ENCODE data around the gene CEP112. TPM values are rescaled to one million over a fixed set of nuclear protein-coding genes. Genes with fewer than 3 reads are reported as not detected.

Gene CEP112
- total RNA-seq, 1 experiment from 2014 or later: 9.5 TPM

GRCh38 chr17:65851965-65852736, 339.8 kb downstream of the CEP112 start:
- Histone ChIP-seq H3K27ac (ENCODE audit: low read length) (no peak overlapping the region), H3K4me1 (ENCODE audit: control insufficient read depth, insufficient read depth, low read length) (no peaks in the 10 kb centered on the region), H3K9me3 (ENCODE audit: control insufficient read depth, insufficient read depth, low read depth, low read length) (no peaks in the 10 kb centered on the region), H3K27me3 (ENCODE audit: control insufficient read depth, insufficient read depth, low read length) (no peaks in the 10 kb centered on the region), H3K4me3 (ENCODE audit: low read depth in 2 of 2, low read length in 2 of 2) (no peak overlapping the region), H3K36me3 (ENCODE audit: control insufficient read depth, insufficient read depth, low read length) (no peaks in the 10 kb centered on the region)
- BruUV-seq (replicated peaks): no TSS peak
- ChIA-PET POLR2A (no interaction called here), CTCF (no interaction called here)
- in situ Hi-C loops (cut with HindIII; ENCODE audit: low pct_unique_long_range_greater_than_20kb, low sequenced_read_pairs) (no loop called here), intact Hi-C loops (cut with micrococcal nuclease; ENCODE audit: unreplicated experiment) (no loop called here)
- no peak for TF ChIP-seq POLR2AphosphoS5 (IDR thresholded peaks at IDR 0.05; ENCODE audit: low read depth, low read length)
- TF ChIP-seq, protein P1, sequence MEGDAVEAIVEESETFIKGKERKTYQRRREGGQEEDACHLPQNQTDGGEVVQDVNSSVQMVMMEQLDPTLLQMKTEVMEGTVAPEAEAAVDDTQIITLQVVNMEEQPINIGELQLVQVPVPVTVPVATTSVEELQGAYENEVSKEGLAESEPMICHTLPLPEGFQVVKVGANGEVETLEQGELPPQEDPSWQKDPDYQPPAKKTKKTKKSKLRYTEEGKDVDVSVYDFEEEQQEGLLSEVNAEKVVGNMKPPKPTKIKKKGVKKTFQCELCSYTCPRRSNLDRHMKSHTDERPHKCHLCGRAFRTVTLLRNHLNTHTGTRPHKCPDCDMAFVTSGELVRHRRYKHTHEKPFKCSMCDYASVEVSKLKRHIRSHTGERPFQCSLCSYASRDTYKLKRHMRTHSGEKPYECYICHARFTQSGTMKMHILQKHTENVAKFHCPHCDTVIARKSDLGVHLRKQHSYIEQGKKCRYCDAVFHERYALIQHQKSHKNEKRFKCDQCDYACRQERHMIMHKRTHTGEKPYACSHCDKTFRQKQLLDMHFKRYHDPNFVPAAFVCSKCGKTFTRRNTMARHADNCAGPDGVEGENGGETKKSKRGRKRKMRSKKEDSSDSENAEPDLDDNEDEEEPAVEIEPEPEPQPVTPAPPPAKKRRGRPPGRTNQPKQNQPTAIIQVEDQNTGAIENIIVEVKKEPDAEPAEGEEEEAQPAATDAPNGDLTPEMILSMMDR (IDR thresholded peaks at IDR 0.05): no peak
- TF ChIP-seq REST (IDR thresholded peaks at IDR 0.05; ENCODE audit: insufficient read depth in 1 of 2, low read depth in 2 of 2, low read length in 1 of 2): no peak
- no peak for TF ChIP-seq SIN3A (IDR thresholded peaks at IDR 0.05; ENCODE audit: borderline replicate concordance, insufficient read depth, low read depth, low read length)
- TF ChIP-seq TCF7L2 (IDR thresholded peaks at IDR 0.05; ENCODE audit: low read depth, low read length): no peak
- ATAC-seq (no peak), DNase-seq (ENCODE audit: low read depth, low spot score) (no peak)

DNA sequence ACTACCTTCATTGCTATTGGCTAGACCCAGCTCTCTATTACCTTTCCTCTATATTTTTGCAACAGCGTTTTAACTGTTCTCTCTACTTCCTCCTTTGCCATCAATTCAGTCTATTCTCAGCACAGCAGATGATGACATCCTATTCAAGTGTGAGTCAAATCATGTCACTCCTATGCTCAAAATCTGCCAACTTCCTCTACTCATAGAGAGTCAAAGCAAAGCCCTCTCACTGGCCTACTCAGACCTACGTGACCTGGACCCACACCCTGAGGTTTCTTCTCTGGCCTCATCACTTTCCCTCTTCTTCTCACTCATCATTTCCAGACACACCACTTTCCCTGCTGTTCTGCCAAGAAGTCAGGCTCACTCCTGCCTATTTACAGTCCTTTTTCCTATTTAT, 341.4 kb downstream of the CEP112 start:
- H3K9me3 ChIP-seq (ENCODE audit: control insufficient read depth, insufficient read depth, low read depth, low read length): no peaks in the 10 kb centered on the region
- no peaks in the 10 kb centered on the region for H3K27me3 ChIP-seq (ENCODE audit: control insufficient read depth, insufficient read depth, low read length)
- H3K4me3 ChIP-seq (ENCODE audit: low read depth in 2 of 2, low read length in 2 of 2): no peak overlapping the region
- POLR2A ChIA-PET: no interaction called here
- H3K27ac ChIP-seq (ENCODE audit: low read length): no peak overlapping the region
- no peak for DNase-seq (ENCODE audit: low read depth, low spot score)
- in situ Hi-C loops (cut with HindIII; ENCODE audit: low pct_unique_long_range_greater_than_20kb, low sequenced_read_pairs) (no loop called here), intact Hi-C loops (cut with micrococcal nuclease; ENCODE audit: unreplicated experiment) (no loop called here)
- H3K36me3 ChIP-seq (ENCODE audit: control insufficient read depth, insufficient read depth, low read length): no peaks in the 10 kb centered on the region
- CTCF ChIA-PET: no interaction called here
- ATAC-seq: no peak
- H3K4me1 ChIP-seq (ENCODE audit: control insufficient read depth, insufficient read depth, low read length): no peaks in the 10 kb centered on the region
- BruUV-seq (replicated peaks): no TSS peak
- no peak for TF ChIP-seq SIN3A (IDR thresholded peaks at IDR 0.05; ENCODE audit: borderline replicate concordance, insufficient read depth, low read depth, low read length)
- TF ChIP-seq POLR2AphosphoS5 (IDR thresholded peaks at IDR 0.05; ENCODE audit: low read depth, low read length): no peak
- TF ChIP-seq, protein P1 (IDR thresholded peaks at IDR 0.05): no peak
- TF ChIP-seq REST (IDR thresholded peaks at IDR 0.05; ENCODE audit: insufficient read depth in 1 of 2, low read depth in 2 of 2, low read length in 1 of 2): no peak
- TF ChIP-seq TCF7L2 (IDR thresholded peaks at IDR 0.05; ENCODE audit: low read depth, low read length): no peak
